HepG2 (cell line): ENCODE measurements around the gene BTRC. TPM values are rescaled to one million over a fixed set of nuclear protein-coding genes. Genes with fewer than 3 reads are reported as not detected.

Experiments used
- ATAC-seq: fragments of 200-7000 bp; cut with Tn5 transposase; 3 replicates; pipeline ENCODE4 v1.9.1; 2020; ENCODE audit warnings: mild to moderate bottlenecking, moderate library complexity
- BruUV-seq: library from RNA; stranded (reverse); fragments of 400-500 nt; replicated peaks from 2 replicates; lab custom pipeline; 2021; lab: Mats Ljungman, UMichigan
- CTCF ChIA-PET: fragments of 300-600 bp; formaldehyde crosslinking; extraction: SDS; loops from one replicate; lab custom pipeline; 2021; ENCODE audit warnings: low total read pairs, inconsistent platforms, low intra/inter-chr PET ratio; lab: Yijun Ruan, JAX
- POLR2A ChIA-PET: fragments of 350-600 bp; sonication (Branson Sonifier 250); formaldehyde crosslinking; loops from one replicate; lab custom pipeline; 2020; ENCODE audit warnings: antibody characterized with exemption, inconsistent platforms; lab: Yijun Ruan, JAX
- DNase-seq: peaks from one replicate; pipeline ENCODE4 v3.0.0-alpha.2; 2015; ENCODE audit warnings: low spot score
- FAIRE-seq: peaks from 3 replicates; lab custom pipeline; 2011; peaks lifted over from hg19 to GRCh38; lab: Jason Lieb, UNC
- H2AFZ ChIP-seq: one replicate; pipeline ENCODE4 v1.6.1; 2011; ENCODE audit warnings: low read length, inconsistent platforms
- H3K27ac ChIP-seq: fragments of 300-600 bp; 3 replicates; pipeline ENCODE4 v1.8.0; 2011; ENCODE audit warnings: mixed run types, mild to moderate bottlenecking, mixed read lengths, low read length, inconsistent platforms; ENCODE audit not compliant: insufficient read depth; ENCODE audit errors: extremely low read length
- H3K27me3 ChIP-seq, 2 experiments: fragments of 200-600 bp in 1 of 2; 2 replicates in 1 of 2; 3 replicates in 1 of 2; pipeline versions ENCODE4 v1.6.0 to v1.8.0; 2011; ENCODE audit warnings: low read length in 2 of 2, mild to moderate bottlenecking in 2 of 2, moderate library complexity in 2 of 2, inconsistent platforms in 1 of 2; ENCODE audit not compliant: insufficient read depth in 2 of 2, control insufficient read depth in 1 of 2
- H3K36me3 ChIP-seq, 2 experiments: fragments of 200-600 bp in 1 of 2; replicated peaks in 1 of 2; 2 replicates in 1 of 2; 3 replicates in 1 of 2; pipeline versions ENCODE4 v1.5.1 to v1.8.0; 2011; ENCODE audit warnings: low read length in 2 of 2, inconsistent platforms in 1 of 2; ENCODE audit not compliant: insufficient read depth in 2 of 2, control insufficient read depth in 1 of 2
- H3K4me1 ChIP-seq: 2 replicates; pipeline ENCODE4 v1.5.1; 2012; ENCODE audit warnings: low read length, inconsistent platforms; ENCODE audit not compliant: insufficient read depth
- H3K4me2 ChIP-seq: 2 replicates; pipeline ENCODE4 v1.6.0; 2011; ENCODE audit warnings: low read depth, low read length, inconsistent platforms
- H3K4me3 ChIP-seq, 3 experiments: fragments of 200-600 bp in 1 of 3; sonication (generic), shearing (Covaris generic) in 1 of 3; replicated peaks in 1 of 3; 2 replicates each; pipeline ENCODE4 v1.5.1; 2011 to 2016; ENCODE audit warnings: low read length in 3 of 3, inconsistent platforms in 2 of 3, low read depth in 2 of 3, mild to moderate bottlenecking in 2 of 3, control low read depth in 1 of 3, mixed read lengths in 1 of 3; ENCODE audit not compliant: insufficient read depth in 1 of 3
- H3K79me2 ChIP-seq: one replicate; pipeline ENCODE4 v1.6.1; 2011; ENCODE audit warnings: low read length, inconsistent platforms; ENCODE audit not compliant: insufficient read depth
- H3K9ac ChIP-seq: 2 replicates; pipeline ENCODE4 v1.6.0; 2011; ENCODE audit warnings: mild to moderate bottlenecking, low read depth, low read length, inconsistent platforms; ENCODE audit not compliant: insufficient read depth
- H3K9me3 ChIP-seq: 2 replicates; pipeline ENCODE4 v1.5.1; 2012; ENCODE audit warnings: mild to moderate bottlenecking, low read length
- H4K20me1 ChIP-seq: 2 replicates; pipeline ENCODE4 v1.6.0; 2011; ENCODE audit warnings: inconsistent platforms, mild to moderate bottlenecking, low read length, moderate library complexity; ENCODE audit not compliant: insufficient read depth
- WGBS: methylation state at CpG from one replicate; pipeline ENCODE4 v1.1.6; 2017; ENCODE audit warnings: low lambda C conversion rate; 5-methylcytosine and 5-hydroxymethylcytosine counted together
- in situ Hi-C: cut with HindIII; loops from 2 replicates; pipeline ENCODE4 v1.10.0; 2017; ENCODE audit warnings: low pct_unique_long_range_greater_than_20kb; ENCODE audit not compliant: extremely low pct_ligation_motif_present
- intact Hi-C: fragments of 100-400 bp; cut with micrococcal nuclease; formaldehyde crosslinking; loops from one replicate; pipeline ENCODE4 v1.10.0; 2022; ENCODE audit not compliant: unreplicated experiment
- polyA plus RNA-seq, 8 experiments: library from polyadenylated mRNA; depleted of rRNA in 3 of 8; stranded (reverse) in 7 of 8; unstranded in 1 of 8; fragments of >200 nt; fragmentation: Illumina TruSeq in 4 of 8; extraction: Trizol in 4 of 8; gene quantifications; 2 replicates each; pipeline versions ENCODE4 v1.2.1 to v1.2.3, GENCODE V29; 2011 to 2016; ENCODE audit warnings: low read depth in 4 of 8, missing spikeins in 1 of 8, mixed read lengths in 1 of 8; ENCODE audit not compliant: insufficient read depth in 1 of 8
- total RNA-seq, 5 experiments: library from RNA; depleted of rRNA; stranded (reverse); fragments of >200 nt; fragmentation: Illumina TruSeq; extraction: Trizol; gene quantifications; 2 replicates each; pipeline ENCODE4 v1.2.3, GENCODE V29; 2016; ENCODE audit warnings: low read depth in 1 of 5
- TF ChIP-seq, protein P1 (sequence below): sonication (generic); formaldehyde crosslinking; IDR thresholded peaks from 2 replicates; pipeline ENCODE4 v1.4.0; 2020; ENCODE audit warnings: missing genetic modification reagents

BTRC gene
- total and polyA plus RNA-seq, 2 of the 13 experiments (the other 11 are each of a cell fraction or from before 2014, with no cell fraction given) = 12.0 to 14.4 TPM

DNA sequence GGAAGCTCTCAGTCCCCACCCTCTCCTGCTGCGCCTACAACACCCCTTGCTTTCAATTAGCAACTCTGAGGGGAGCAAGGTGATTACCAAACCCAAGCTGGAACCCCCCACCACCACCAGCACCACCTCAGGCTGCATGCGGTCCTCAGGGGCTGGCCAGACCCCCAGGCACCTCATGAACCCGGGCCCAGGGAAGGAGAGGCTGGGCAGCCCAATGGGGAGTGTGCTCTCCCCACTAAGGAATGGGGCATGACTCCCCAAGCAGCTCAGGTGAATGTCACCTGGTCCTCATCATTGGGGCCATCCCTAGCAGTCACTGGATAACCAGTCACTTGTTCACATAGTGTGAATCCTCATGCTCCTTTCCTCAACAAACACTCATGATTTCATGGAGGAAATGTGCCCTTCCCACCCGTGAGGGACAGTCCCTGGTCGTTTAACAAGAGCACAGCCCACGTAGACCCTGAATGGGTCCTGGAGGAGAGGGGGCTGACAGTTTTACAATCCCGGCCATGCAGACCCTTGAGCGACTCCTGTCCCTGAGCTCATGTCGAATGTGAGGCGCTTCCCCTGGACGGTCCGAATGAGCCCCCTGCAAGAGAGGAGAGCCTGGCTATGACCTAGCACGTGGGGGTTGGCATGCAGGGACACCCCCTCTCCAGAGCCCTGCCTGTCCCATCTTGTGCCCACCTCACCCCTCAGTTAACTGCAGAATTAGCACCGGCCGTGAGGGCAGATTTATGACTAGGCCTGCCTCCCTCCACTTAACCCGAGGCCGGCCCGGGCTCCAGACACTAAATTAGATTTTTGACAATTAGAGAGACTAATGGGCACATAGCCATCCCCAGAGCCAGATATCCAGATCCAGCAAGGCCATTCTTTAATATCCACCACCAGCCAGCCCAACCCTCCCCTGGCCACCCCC, 205.0 kb downstream of the BTRC start:
- Histone ChIP-seq H3K9me3 (no peaks in the 10 kb centered on the region), H3K79me2 (no peaks in the 10 kb centered on the region), H3K36me3 (no peaks in the 10 kb centered on the region), H3K9ac (no peak overlapping the region), H3K27me3 (peaks cover 0 to 3% of the 10 kb centered on the region in 2 experiments; a peak in 1 of 5 replicates), H3K4me3 (no peak overlapping the region), H3K4me2 (no peak overlapping the region), H4K20me1 (no peaks in the 10 kb centered on the region), H3K4me1 (peaks cover 13% of the 10 kb centered on the region), H3K27ac (no peak overlapping the region), H2AFZ (no peak overlapping the region)
- no peak for DNase-seq
- ATAC-seq = no peak
- WGBS = 90% methylated on average over 2 of the region's 18 CpGs
- TF ChIP-seq, protein P1, sequence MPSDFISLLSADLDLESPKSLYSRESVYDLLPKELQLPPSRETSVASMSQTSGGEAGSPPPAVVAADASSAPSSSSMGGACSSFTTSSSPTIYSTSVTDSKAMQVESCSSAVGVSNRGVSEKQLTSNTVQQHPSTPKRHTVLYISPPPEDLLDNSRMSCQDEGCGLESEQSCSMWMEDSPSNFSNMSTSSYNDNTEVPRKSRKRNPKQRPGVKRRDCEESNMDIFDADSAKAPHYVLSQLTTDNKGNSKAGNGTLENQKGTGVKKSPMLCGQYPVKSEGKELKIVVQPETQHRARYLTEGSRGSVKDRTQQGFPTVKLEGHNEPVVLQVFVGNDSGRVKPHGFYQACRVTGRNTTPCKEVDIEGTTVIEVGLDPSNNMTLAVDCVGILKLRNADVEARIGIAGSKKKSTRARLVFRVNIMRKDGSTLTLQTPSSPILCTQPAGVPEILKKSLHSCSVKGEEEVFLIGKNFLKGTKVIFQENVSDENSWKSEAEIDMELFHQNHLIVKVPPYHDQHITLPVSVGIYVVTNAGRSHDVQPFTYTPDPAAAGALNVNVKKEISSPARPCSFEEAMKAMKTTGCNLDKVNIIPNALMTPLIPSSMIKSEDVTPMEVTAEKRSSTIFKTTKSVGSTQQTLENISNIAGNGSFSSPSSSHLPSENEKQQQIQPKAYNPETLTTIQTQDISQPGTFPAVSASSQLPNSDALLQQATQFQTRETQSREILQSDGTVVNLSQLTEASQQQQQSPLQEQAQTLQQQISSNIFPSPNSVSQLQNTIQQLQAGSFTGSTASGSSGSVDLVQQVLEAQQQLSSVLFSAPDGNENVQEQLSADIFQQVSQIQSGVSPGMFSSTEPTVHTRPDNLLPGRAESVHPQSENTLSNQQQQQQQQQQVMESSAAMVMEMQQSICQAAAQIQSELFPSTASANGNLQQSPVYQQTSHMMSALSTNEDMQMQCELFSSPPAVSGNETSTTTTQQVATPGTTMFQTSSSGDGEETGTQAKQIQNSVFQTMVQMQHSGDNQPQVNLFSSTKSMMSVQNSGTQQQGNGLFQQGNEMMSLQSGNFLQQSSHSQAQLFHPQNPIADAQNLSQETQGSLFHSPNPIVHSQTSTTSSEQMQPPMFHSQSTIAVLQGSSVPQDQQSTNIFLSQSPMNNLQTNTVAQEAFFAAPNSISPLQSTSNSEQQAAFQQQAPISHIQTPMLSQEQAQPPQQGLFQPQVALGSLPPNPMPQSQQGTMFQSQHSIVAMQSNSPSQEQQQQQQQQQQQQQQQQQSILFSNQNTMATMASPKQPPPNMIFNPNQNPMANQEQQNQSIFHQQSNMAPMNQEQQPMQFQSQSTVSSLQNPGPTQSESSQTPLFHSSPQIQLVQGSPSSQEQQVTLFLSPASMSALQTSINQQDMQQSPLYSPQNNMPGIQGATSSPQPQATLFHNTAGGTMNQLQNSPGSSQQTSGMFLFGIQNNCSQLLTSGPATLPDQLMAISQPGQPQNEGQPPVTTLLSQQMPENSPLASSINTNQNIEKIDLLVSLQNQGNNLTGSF (CRISPR knock-in tag) = no peak
- BruUV-seq = no TSS peak
- intact Hi-C loops (no loop called here), in situ Hi-C loops (no loop called here)
- ChIA-PET POLR2A (no interaction called here), CTCF (no interaction called here)
- no peak for FAIRE-seq
